Neural cell (in vitro differentiated cells): Measurements from ENCODE around the gene HEATR9. TPM values are rescaled to one million over a fixed set of nuclear protein-coding genes. Genes with fewer than 3 reads are reported as not detected.

Experiments used
- H2AFZ ChIP-seq: fragments of 200-600, 300-800 bp; sonication (generic), shearing (Covaris generic); 2 replicates; pipeline ENCODE4 v1.6.0; 2014; ENCODE audit warnings: low read depth, mild to moderate bottlenecking, antibody characterized with exemption, low read length, moderate library complexity
- H3F3A ChIP-seq: fragments of 200-600 bp; shearing (Covaris generic); 2 replicates; pipeline ENCODE4 v1.6.1; 2016; ENCODE audit warnings: mild to moderate bottlenecking, moderate library complexity, mixed read lengths, antibody characterized with exemption, low read length; ENCODE audit not compliant: insufficient read depth, poor library complexity, severe bottlenecking
- H3K27ac ChIP-seq: fragments of 200-600, 300-800 bp; sonication (generic), shearing (Covaris generic); 2 replicates; pipeline ENCODE4 v1.5.1; 2014; ENCODE audit warnings: mild to moderate bottlenecking, low read length, moderate library complexity
- H3K27me3 ChIP-seq: fragments of 300-800, 200-600 bp; sonication (generic), shearing (Covaris generic); 2 replicates; pipeline ENCODE4 v1.6.0; 2014; ENCODE audit warnings: mild to moderate bottlenecking, low read depth, low read length, moderate library complexity; ENCODE audit not compliant: insufficient read depth
- H3K36me3 ChIP-seq: fragments of 300-800, 200-600 bp; sonication (generic), shearing (Covaris generic); 2 replicates; pipeline ENCODE4 v1.5.1; 2014; ENCODE audit warnings: mild to moderate bottlenecking, antibody characterized with exemption, low read length, moderate library complexity; ENCODE audit not compliant: insufficient read depth
- H3K4me2 ChIP-seq: fragments of 300-800, 200-600 bp; sonication (generic), shearing (Covaris generic); 2 replicates; pipeline ENCODE4 v1.6.0; 2014; ENCODE audit warnings: mild to moderate bottlenecking, low read length
- H3K4me3 ChIP-seq: fragments of 300-800, 200-600 bp; sonication (generic), shearing (Covaris generic); 2 replicates; pipeline ENCODE4 v1.5.1; 2014; ENCODE audit warnings: mild to moderate bottlenecking, low read length, moderate library complexity
- H3K79me2 ChIP-seq: fragments of 200-600 bp; shearing (Covaris generic); replicated peaks from 2 replicates; pipeline ENCODE4 v1.6.0; 2014; ENCODE audit warnings: mild to moderate bottlenecking, low read length, moderate library complexity; ENCODE audit not compliant: insufficient read depth
- H3K9ac ChIP-seq: fragments of 300-800, 200-600 bp; sonication (generic), shearing (Covaris generic); 2 replicates; pipeline ENCODE4 v1.6.1; 2016; ENCODE audit warnings: mild to moderate bottlenecking, low read length, mixed read lengths
- H3K9me2 ChIP-seq: fragments of 200-600 bp; shearing (Covaris generic); 2 replicates; pipeline ENCODE4 v1.6.1; 2016; ENCODE audit warnings: mild to moderate bottlenecking, low read length, mixed read lengths; ENCODE audit not compliant: insufficient read depth
- H3K9me3 ChIP-seq: fragments of 200-600, 300-800 bp; sonication (generic), shearing (Covaris generic); 2 replicates; pipeline ENCODE4 v1.6.1; 2016; ENCODE audit warnings: mild to moderate bottlenecking, mixed run types, low read length, moderate library complexity, mixed read lengths
- H4K20me1 ChIP-seq: fragments of 200-600 bp; shearing (Covaris generic); 2 replicates; pipeline ENCODE4 v1.6.1; 2016; ENCODE audit warnings: mild to moderate bottlenecking, mixed run types; ENCODE audit not compliant: insufficient read depth
- CTCF ChIP-seq: fragments of 450-650 bp; IDR thresholded peaks from 2 replicates; pipeline ENCODE4 v1.5.1; 2014; ENCODE audit warnings: antibody characterized with exemption, mild to moderate bottlenecking, moderate library complexity; ENCODE audit not compliant: poor library complexity, severe bottlenecking
- EP300 ChIP-seq: fragments of 450-650 bp; conservative IDR thresholded peaks from 2 replicates; pipeline ENCODE4 v1.6.1; 2014; ENCODE audit warnings: antibody characterized with exemption, mild to moderate bottlenecking, moderate library complexity; ENCODE audit not compliant: poor library complexity, severe bottlenecking
- EZH2 ChIP-seq: fragments of 200-600, 300-800 bp; shearing (Covaris generic), sonication (generic); IDR thresholded peaks from 2 replicates; pipeline ENCODE4 v1.6.1; 2014; ENCODE audit warnings: antibody characterized with exemption, low read length, borderline replicate concordance, mild to moderate bottlenecking; ENCODE audit not compliant: insufficient read depth, poor library complexity, severe bottlenecking
- MXI1 ChIP-seq: fragments of 450-650 bp; conservative IDR thresholded peaks from 2 replicates; pipeline ENCODE4 v1.6.1; 2014; ENCODE audit warnings: antibody characterized with exemption, mild to moderate bottlenecking; ENCODE audit not compliant: poor library complexity, severe bottlenecking
- POLR2AphosphoS5 ChIP-seq: IDR thresholded peaks from 2 replicates; pipeline ENCODE4 v1.6.1; 2012
- RAD21 ChIP-seq: fragments of 450-650 bp; conservative IDR thresholded peaks from 2 replicates; pipeline ENCODE4 v1.6.1; 2014; ENCODE audit warnings: antibody characterized with exemption, mild to moderate bottlenecking, moderate library complexity
- REST ChIP-seq: IDR thresholded peaks from 2 replicates; pipeline ENCODE4 v1.6.1; 2012; ENCODE audit warnings: borderline replicate concordance
- SMC3 ChIP-seq: fragments of 450-650 bp; conservative IDR thresholded peaks from 2 replicates; pipeline ENCODE4 v1.6.1; 2014; ENCODE audit warnings: antibody characterized with exemption, mild to moderate bottlenecking, moderate library complexity; ENCODE audit not compliant: poor library complexity
- TAF1 ChIP-seq: IDR thresholded peaks from 2 replicates; pipeline ENCODE4 v1.6.1; 2012; ENCODE audit warnings: low read depth
- polyA plus RNA-seq: library from polyadenylated mRNA; depleted of rRNA; stranded (reverse); fragments of >200 nt; gene quantifications from 2 replicates; pipeline ENCODE4 v1.2.3, GENCODE V29; 2014

Gene HEATR9
- polyA plus RNA-seq, 1 donor from 2014 or later: not detected

- Histone ChIP-seq H3K4me2 (no peak overlapping the region), H3K36me3 (no peaks in the 10 kb centered on the region), H3K79me2 (no peaks in the 10 kb centered on the region), H3K9me3 (no peaks in the 10 kb centered on the region), H3K27ac (no peak overlapping the region), H3F3A (no peaks in the 10 kb centered on the region), H3K4me3 (no peak overlapping the region), H3K9me2 (no peaks in the 10 kb centered on the region), H3K9ac (no peak overlapping the region), H3K27me3 (no peaks in the 10 kb centered on the region), H2AFZ (no peak overlapping the region), H4K20me1 (no peaks in the 10 kb centered on the region)
- TF ChIP-seq SMC3: no peak
- TF ChIP-seq TAF1: no peak
- TF ChIP-seq CTCF: no peak
- TF ChIP-seq MXI1: no peak
Measured at GRCh38 chr17:35915153-35915964, 46.7 kb upstream of the HEATR9 start.

- no peaks in the 10 kb centered on the region for H3F3A ChIP-seq
- no peak overlapping the region for H2AFZ ChIP-seq
- no peaks in the 10 kb centered on the region for H3K9me2 ChIP-seq
- H4K20me1 ChIP-seq: no peaks in the 10 kb centered on the region
- no peak overlapping the region for H3K9ac ChIP-seq
- H3K9me3 ChIP-seq: no peaks in the 10 kb centered on the region
- TF ChIP-seq SMC3 (no peak), REST (no peak), RAD21 (no peak), EP300 (no peak), CTCF (no peak), POLR2AphosphoS5 (no peak), EZH2 (no peak), TAF1 (no peak), MXI1 (no peak)
- H3K79me2 ChIP-seq: no peaks in the 10 kb centered on the region
- H3K27me3 ChIP-seq: no peaks in the 10 kb centered on the region
- no peaks in the 10 kb centered on the region for H3K36me3 ChIP-seq
- no peak overlapping the region for H3K4me2 ChIP-seq
- no peak overlapping the region for H3K4me3 ChIP-seq
- no peak overlapping the region for H3K27ac ChIP-seq
Measured at GRCh38 chr17:35914354-35914753, 45.7 kb upstream of the HEATR9 start.
